MM.1S (cell line): ENCODE data around the gene NEK5.

Experiments
- DNase-seq: peaks from one replicate; pipeline ENCODE4 v3.0.0-alpha.2; 2015
- H2AFZ ChIP-seq: fragments of 300-600 bp; sonication (generic); 2 replicates; pipeline ENCODE4 v1.6.0; 2016; ENCODE audit warnings: antibody characterized with exemption, low read length
- H3F3A ChIP-seq: fragments of 300-600 bp; sonication (generic); 2 replicates; pipeline ENCODE4 v1.6.1; 2016; ENCODE audit warnings: mild to moderate bottlenecking, antibody characterized with exemption, low read length, moderate library complexity, mixed read lengths; ENCODE audit not compliant: insufficient read depth
- H3K27ac ChIP-seq: fragments of 300-600 bp; sonication (generic); 2 replicates; pipeline ENCODE4 v1.5.1; 2016; ENCODE audit warnings: mild to moderate bottlenecking, low read length
- H3K27me3 ChIP-seq: fragments of 300-600 bp; sonication (generic); replicated peaks from 2 replicates; pipeline ENCODE4 v1.6.0; 2016; ENCODE audit warnings: low read length; ENCODE audit not compliant: insufficient read depth
- H3K36me3 ChIP-seq: fragments of 300-600 bp; sonication (generic); replicated peaks from 2 replicates; pipeline ENCODE4 v1.6.1; 2016; ENCODE audit warnings: mild to moderate bottlenecking, low read length, mixed read lengths; ENCODE audit not compliant: insufficient read depth
- H3K4me1 ChIP-seq: fragments of 300-600 bp; sonication (generic); 2 replicates; pipeline ENCODE4 v1.6.1; 2016; ENCODE audit warnings: low read length, mixed read lengths
- H3K4me2 ChIP-seq: fragments of 300-600 bp; sonication (generic); 2 replicates; pipeline ENCODE4 v1.6.0; 2016; ENCODE audit warnings: low read depth, low read length
- H3K4me3 ChIP-seq: fragments of 300-600 bp; sonication (generic); 2 replicates; pipeline ENCODE4 v1.5.1; 2016; ENCODE audit warnings: low read length, mixed read lengths
- H3K79me2 ChIP-seq: fragments of 300-600 bp; sonication (generic); 2 replicates; pipeline ENCODE4 v1.6.1; 2016; ENCODE audit warnings: mixed run types, low read length, mixed read lengths
- H3K9ac ChIP-seq: fragments of 300-600 bp; sonication (generic); 2 replicates; pipeline ENCODE4 v1.6.1; 2016; ENCODE audit warnings: low read length, mixed read lengths
- H3K9me2 ChIP-seq: fragments of 300-600 bp; sonication (generic); replicated peaks from 2 replicates; pipeline ENCODE4 v1.6.1; 2016; ENCODE audit warnings: mild to moderate bottlenecking, low read length, mixed read lengths; ENCODE audit not compliant: insufficient read depth
- H3K9me3 ChIP-seq: fragments of 300-600 bp; sonication (generic); replicated peaks from 2 replicates; pipeline ENCODE4 v1.6.1; 2016; ENCODE audit warnings: mild to moderate bottlenecking, low read length, mixed read lengths; ENCODE audit not compliant: insufficient read depth
- H4K20me1 ChIP-seq: fragments of 300-600 bp; sonication (generic); 2 replicates; pipeline ENCODE4 v1.6.1; 2016; ENCODE audit warnings: mild to moderate bottlenecking, low read length, moderate library complexity, mixed read lengths; ENCODE audit not compliant: insufficient read depth
- EZH2 ChIP-seq: fragments of 300-600 bp; sonication (generic); optimal IDR thresholded peaks from 2 replicates; pipeline ENCODE3; 2017; ENCODE audit warnings: low read depth, mild to moderate bottlenecking, antibody characterized with exemption, low read length, mixed read lengths
- EZH2phosphoT487 ChIP-seq: fragments of 300-600 bp; sonication (generic); IDR thresholded peaks from 2 replicates; pipeline ENCODE4 v1.6.1; 2018; ENCODE audit warnings: antibody characterized with exemption, low read length
- TF ChIP-seq, protein P1 (sequence below): fragments of 300-600 bp; sonication (generic); IDR thresholded peaks from 2 replicates; pipeline ENCODE4 v1.5.1; 2016; ENCODE audit warnings: antibody characterized with exemption, low read length, mixed read lengths

The NEK5 gene

GRCh38 chr13:52125547-52125946 is 3.3 kb downstream of the NEK5 start:
- no peaks in the 10 kb centered on the region for H3K9me3 ChIP-seq
- H4K20me1 ChIP-seq: no peaks in the 10 kb centered on the region
- TF ChIP-seq EZH2 (no peak), EZH2phosphoT487 (no peak)
- TF ChIP-seq, protein P1, sequence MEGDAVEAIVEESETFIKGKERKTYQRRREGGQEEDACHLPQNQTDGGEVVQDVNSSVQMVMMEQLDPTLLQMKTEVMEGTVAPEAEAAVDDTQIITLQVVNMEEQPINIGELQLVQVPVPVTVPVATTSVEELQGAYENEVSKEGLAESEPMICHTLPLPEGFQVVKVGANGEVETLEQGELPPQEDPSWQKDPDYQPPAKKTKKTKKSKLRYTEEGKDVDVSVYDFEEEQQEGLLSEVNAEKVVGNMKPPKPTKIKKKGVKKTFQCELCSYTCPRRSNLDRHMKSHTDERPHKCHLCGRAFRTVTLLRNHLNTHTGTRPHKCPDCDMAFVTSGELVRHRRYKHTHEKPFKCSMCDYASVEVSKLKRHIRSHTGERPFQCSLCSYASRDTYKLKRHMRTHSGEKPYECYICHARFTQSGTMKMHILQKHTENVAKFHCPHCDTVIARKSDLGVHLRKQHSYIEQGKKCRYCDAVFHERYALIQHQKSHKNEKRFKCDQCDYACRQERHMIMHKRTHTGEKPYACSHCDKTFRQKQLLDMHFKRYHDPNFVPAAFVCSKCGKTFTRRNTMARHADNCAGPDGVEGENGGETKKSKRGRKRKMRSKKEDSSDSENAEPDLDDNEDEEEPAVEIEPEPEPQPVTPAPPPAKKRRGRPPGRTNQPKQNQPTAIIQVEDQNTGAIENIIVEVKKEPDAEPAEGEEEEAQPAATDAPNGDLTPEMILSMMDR: no peak
- no peaks in the 10 kb centered on the region for H3K36me3 ChIP-seq
- H2AFZ ChIP-seq: no peak overlapping the region
- H3K4me2 ChIP-seq: no peak overlapping the region
- H3K27ac ChIP-seq: no peak overlapping the region
- no peaks in the 10 kb centered on the region for H3K4me1 ChIP-seq
- H3K9ac ChIP-seq: no peak overlapping the region
- no peak overlapping the region for H3K4me3 ChIP-seq
- no peak for DNase-seq
- H3F3A ChIP-seq: no peaks in the 10 kb centered on the region
- H3K79me2 ChIP-seq: no peaks in the 10 kb centered on the region
- H3K27me3 ChIP-seq: no peaks in the 10 kb centered on the region
- H3K9me2 ChIP-seq: no peaks in the 10 kb centered on the region

DNA sequence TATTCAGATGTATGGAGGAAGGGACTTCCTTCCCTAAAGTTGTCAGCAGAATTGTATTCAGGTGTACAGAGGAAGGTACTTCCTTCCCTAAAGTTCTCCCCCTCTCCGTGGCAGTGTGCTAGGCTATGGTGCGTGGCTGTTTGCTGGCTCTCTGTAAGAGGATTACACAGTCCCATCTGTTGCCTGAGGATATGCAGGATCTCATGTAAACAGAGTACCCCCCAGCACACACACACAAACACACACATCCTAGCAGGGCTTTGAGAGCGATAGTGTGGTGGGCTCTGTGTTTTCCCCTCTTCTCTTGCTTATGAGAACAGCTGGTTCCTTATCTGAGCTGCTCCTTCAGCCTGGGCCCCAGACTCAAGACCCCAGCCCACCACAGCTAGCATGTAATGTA is 10.3 kb downstream of the NEK5 start:
- no peaks in the 10 kb centered on the region for H3K9me2 ChIP-seq
- H3K79me2 ChIP-seq: no peaks in the 10 kb centered on the region
- H3K36me3 ChIP-seq: no peaks in the 10 kb centered on the region
- H3F3A ChIP-seq: no peaks in the 10 kb centered on the region
- no peaks in the 10 kb centered on the region for H3K27me3 ChIP-seq
- H3K9ac ChIP-seq: no peak overlapping the region
- no peak overlapping the region for H3K4me2 ChIP-seq
- TF ChIP-seq EZH2phosphoT487 (no peak), EZH2 (no peak)
- no peak overlapping the region for H2AFZ ChIP-seq
- H4K20me1 ChIP-seq: no peaks in the 10 kb centered on the region
- H3K4me1 ChIP-seq: no peaks in the 10 kb centered on the region
- no peak for DNase-seq
- H3K27ac ChIP-seq: no peak overlapping the region
- no peak overlapping the region for H3K4me3 ChIP-seq
- no peaks in the 10 kb centered on the region for H3K9me3 ChIP-seq

DNA sequence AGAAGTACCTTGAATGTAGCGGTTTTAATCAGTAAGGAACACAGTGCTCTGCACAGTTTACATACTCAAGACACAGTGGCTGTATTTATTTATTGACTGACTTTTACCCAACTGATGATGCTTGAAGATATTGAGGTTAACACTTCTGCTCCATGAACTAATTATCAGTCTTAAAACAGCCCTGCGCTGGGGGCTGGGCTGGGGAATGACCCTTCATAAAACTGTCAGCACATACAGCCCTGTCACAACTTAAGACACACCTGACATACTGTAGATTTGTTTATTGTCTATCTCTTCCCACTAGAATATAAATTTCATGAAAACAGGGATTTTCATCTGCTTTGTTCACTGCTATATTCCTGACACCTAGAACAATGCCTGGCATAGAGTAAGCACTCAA is 10.8 kb downstream of the NEK5 start:
- Histone ChIP-seq H3K4me1 (no peaks in the 10 kb centered on the region), H3F3A (no peaks in the 10 kb centered on the region), H3K27me3 (no peaks in the 10 kb centered on the region), H3K36me3 (no peaks in the 10 kb centered on the region), H3K79me2 (no peaks in the 10 kb centered on the region), H3K27ac (no peak overlapping the region), H3K9ac (no peak overlapping the region), H3K4me2 (no peak overlapping the region), H2AFZ (no peak overlapping the region), H3K4me3 (no peak overlapping the region), H3K9me2 (no peaks in the 10 kb centered on the region), H4K20me1 (no peaks in the 10 kb centered on the region), H3K9me3 (no peaks in the 10 kb centered on the region)
- TF ChIP-seq, protein P1: no peak
- TF ChIP-seq EZH2 (no peak), EZH2phosphoT487 (no peak)
- no peak for DNase-seq

DNA sequence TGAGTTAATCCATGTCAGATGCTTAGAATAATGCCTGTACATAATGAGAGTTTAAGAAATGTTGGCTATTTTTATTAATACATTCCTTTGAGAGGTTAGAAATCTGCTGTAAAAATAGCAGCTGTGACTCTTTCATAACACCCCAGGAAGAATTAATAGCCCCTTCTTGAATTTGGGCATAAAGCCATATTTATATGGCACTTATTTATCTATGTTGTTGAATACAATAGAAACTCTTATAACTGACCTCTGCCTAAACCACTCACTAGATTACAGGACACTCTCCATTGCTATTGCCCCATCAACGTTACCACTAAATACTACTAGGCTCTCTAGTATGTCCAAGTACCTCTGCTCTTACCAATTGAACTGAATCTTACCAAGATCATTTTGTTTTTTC is 16.3 kb downstream of the NEK5 start:
- H3K27me3 ChIP-seq: no peaks in the 10 kb centered on the region
- no peaks in the 10 kb centered on the region for H3K36me3 ChIP-seq
- H3K27ac ChIP-seq: no peak overlapping the region
- H3K9me3 ChIP-seq: no peaks in the 10 kb centered on the region
- H3F3A ChIP-seq: no peaks in the 10 kb centered on the region
- no peak overlapping the region for H2AFZ ChIP-seq
- no peaks in the 10 kb centered on the region for H4K20me1 ChIP-seq
- no peaks in the 10 kb centered on the region for H3K4me1 ChIP-seq
- H3K79me2 ChIP-seq: no peaks in the 10 kb centered on the region
- no peak for DNase-seq
- no peak overlapping the region for H3K4me3 ChIP-seq
- TF ChIP-seq EZH2phosphoT487 (no peak), EZH2 (no peak)
- TF ChIP-seq, protein P1: no peak
- H3K9ac ChIP-seq: no peak overlapping the region
- no peaks in the 10 kb centered on the region for H3K9me2 ChIP-seq
- no peak overlapping the region for H3K4me2 ChIP-seq
